HFFc6 (cell line): ENCODE data around the gene WDR5B. TPM values are rescaled to one million over a fixed set of nuclear protein-coding genes. Genes with fewer than 3 reads are reported as not detected.

ENCODE experiments used
- DNase-seq: peaks from one replicate; pipeline ENCODE4 v3.0.0-alpha.2; 2018
- H3K27ac Mint-ChIP-seq: 2 replicates; pipeline ENCODE4 v1.8.0; 2020; ENCODE audit warnings: mild to moderate bottlenecking, mixed read lengths
- H3K27me3 Mint-ChIP-seq: 2 replicates; pipeline ENCODE4 v1.8.0; 2021; ENCODE audit warnings: mild to moderate bottlenecking, moderate library complexity, mixed read lengths; ENCODE audit not compliant: insufficient read depth
- H3K36me3 Mint-ChIP-seq: 2 replicates; pipeline ENCODE4 v1.8.0; 2021; ENCODE audit warnings: low read depth, mixed read lengths
- H3K4me1 Mint-ChIP-seq: 2 replicates; pipeline ENCODE4 v1.8.0; 2020; ENCODE audit warnings: low read depth, mixed read lengths
- H3K4me3 Mint-ChIP-seq: 2 replicates; pipeline ENCODE4 v1.8.0; 2020; ENCODE audit warnings: mild to moderate bottlenecking, moderate library complexity, mixed read lengths
- H3K9me3 Mint-ChIP-seq: 2 replicates; pipeline ENCODE4 v1.8.0; 2020; ENCODE audit warnings: mild to moderate bottlenecking, mixed read lengths
- long read RNA-seq: library from polyadenylated mRNA; unstranded; transcript quantifications from one replicate; pipeline ENCODE4 v2.0.0, GENCODE V29; 2019
- total RNA-seq, 6 experiments: library from RNA; stranded (reverse); fragmentation: NEBNext Ultra II Directional; extraction: Animal tissue kit (Norgen Biotek cat#: 25700); gene quantifications; 2 replicates in 1 of 6; 3 replicates in 5 of 6; pipeline ENCODE4 v1.2.3, GENCODE V29; 2021
- TF ChIP-seq, protein P1 (sequence below): fragments of 200-600 bp; sonication (generic); IDR thresholded peaks from 2 replicates; pipeline ENCODE4 v1.5.0; 2021; ENCODE audit warnings: antibody characterized with exemption, mild to moderate bottlenecking

The WDR5B gene
- 1 to 10 TPM; 4.6 to 5.8 (median 5.4) TPM for total RNA-seq
- long read RNA-seq, transcript WDR5B-201 (1 exons, 3,720 nt): major isoform, 10 of 10 reads
- long read RNA-seq, partial matches to known transcripts: 0 of 10 reads
- long read RNA-seq, other reads (novel, unspliced or antisense): 0 of 10 reads

DNA sequence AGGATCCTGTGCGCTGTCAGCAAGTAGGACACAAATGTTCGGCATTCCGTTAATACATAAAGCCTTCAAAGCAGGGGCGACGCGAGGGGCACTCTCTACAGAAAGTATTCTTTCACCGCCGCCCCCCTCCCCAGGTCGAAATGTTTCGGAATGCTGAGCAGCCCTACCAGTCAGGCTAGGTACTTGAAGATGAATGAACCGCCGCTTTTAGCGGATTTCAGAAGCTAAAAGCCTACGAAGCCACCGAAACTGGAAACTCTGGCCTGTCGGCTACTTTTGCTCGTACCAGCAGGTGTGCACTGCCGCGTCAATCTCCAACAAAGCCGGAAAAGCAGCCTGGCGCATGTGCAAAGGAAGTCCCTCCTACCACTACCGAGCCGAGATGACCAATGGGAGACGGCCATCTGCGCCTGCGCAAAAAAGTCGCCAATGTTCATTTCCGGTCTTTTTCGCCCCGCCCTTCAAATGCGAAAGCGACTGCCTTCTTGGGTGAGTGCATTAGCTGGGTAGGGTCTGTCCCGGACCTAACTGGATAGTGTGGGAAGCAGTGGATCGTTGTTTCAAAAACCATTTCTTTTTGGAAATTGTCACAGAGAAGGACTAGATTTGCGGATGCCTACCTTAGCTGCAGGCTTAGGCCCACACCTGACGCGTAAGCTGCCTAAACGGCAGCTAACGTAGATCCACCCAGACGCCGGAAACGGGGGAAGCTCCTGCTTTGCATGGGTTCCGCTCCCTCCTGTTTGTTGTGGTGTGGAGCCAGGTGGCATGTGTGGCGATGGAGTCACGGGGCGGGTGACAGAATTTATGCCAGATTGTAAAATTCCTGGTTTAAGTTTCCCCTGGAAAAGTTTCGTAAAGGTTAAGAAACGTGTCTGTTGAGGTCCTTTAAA lies at the start of gene WDR5B:
Gene WDR5B (minus strand): TSS at position 301 of the 893 bp plus-strand sequence. CDS start 534 bp downstream, outside the sequence.
- peak within 1 kb of the TSS; percentile 98 for H3K27ac Mint-ChIP-seq
- H3K27me3 Mint-ChIP-seq: peaks cover 7% of the 10 kb centered on the region
- DNase-seq: peak; percentile 97
- peaks cover 27% of the 10 kb centered on the region for H3K36me3 Mint-ChIP-seq
- no peaks in the 10 kb centered on the region; the same call in 1 of the 2 replicates for H3K9me3 Mint-ChIP-seq
- H3K4me3 Mint-ChIP-seq: peak within 1 kb of the TSS; percentile 93
- H3K4me1 Mint-ChIP-seq: peaks cover 31% of the 10 kb centered on the region
- TF ChIP-seq, protein P1, sequence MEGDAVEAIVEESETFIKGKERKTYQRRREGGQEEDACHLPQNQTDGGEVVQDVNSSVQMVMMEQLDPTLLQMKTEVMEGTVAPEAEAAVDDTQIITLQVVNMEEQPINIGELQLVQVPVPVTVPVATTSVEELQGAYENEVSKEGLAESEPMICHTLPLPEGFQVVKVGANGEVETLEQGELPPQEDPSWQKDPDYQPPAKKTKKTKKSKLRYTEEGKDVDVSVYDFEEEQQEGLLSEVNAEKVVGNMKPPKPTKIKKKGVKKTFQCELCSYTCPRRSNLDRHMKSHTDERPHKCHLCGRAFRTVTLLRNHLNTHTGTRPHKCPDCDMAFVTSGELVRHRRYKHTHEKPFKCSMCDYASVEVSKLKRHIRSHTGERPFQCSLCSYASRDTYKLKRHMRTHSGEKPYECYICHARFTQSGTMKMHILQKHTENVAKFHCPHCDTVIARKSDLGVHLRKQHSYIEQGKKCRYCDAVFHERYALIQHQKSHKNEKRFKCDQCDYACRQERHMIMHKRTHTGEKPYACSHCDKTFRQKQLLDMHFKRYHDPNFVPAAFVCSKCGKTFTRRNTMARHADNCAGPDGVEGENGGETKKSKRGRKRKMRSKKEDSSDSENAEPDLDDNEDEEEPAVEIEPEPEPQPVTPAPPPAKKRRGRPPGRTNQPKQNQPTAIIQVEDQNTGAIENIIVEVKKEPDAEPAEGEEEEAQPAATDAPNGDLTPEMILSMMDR: peak; percentile 11; the same call in 1 of the 2 replicates

DNA sequence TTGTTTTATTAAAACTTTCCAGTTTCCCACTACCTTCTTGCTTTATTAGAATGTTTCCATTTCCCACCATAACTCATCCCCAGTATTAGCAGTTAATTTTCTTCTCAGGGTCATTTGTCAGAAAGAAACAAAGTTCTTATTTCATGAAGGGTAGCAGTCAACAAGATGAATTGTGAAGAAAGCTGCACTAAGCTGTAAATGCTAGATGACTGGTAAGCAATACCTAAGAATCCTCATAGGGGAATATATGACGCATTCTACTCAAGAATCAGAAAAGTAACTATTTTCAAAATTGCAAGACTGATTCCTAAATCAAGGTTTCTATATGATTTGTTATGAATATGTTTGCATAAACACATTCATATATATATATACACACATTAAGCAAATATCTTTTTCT lies 48.8 kb upstream of the WDR5B start:
- H3K36me3 Mint-ChIP-seq: peaks cover 11% of the 10 kb centered on the region
- TF ChIP-seq, protein P1: no peak
- H3K27me3 Mint-ChIP-seq: peaks cover 1% of the 10 kb centered on the region; the same call in 1 of the 2 replicates
- no peak for DNase-seq
- no peaks in the 10 kb centered on the region for H3K9me3 Mint-ChIP-seq
- H3K4me3 Mint-ChIP-seq: no peak overlapping the region
- H3K27ac Mint-ChIP-seq: no peak overlapping the region
- H3K4me1 Mint-ChIP-seq: peaks cover 12% of the 10 kb centered on the region

GRCh38 chr3:122462406-122462805 lies 46.5 kb upstream of the WDR5B start:
- peaks cover 24% of the 10 kb centered on the region for H3K36me3 Mint-ChIP-seq
- no peaks in the 10 kb centered on the region; the same call in 1 of the 2 replicates for H3K4me1 Mint-ChIP-seq
- no peaks in the 10 kb centered on the region for H3K9me3 Mint-ChIP-seq
- no peaks in the 10 kb centered on the region for H3K27me3 Mint-ChIP-seq
- H3K4me3 Mint-ChIP-seq: no peak overlapping the region
- no peak for DNase-seq
- TF ChIP-seq, protein P1: no peak
- H3K27ac Mint-ChIP-seq: no peak overlapping the region

- DNase-seq: no peak
- Mint-ChIP-seq H3K27ac (no peak overlapping the region), H3K4me3 (no peak overlapping the region), H3K27me3 (no peaks in the 10 kb centered on the region), H3K36me3 (peaks cover 21% of the 10 kb centered on the region), H3K4me1 (no peaks in the 10 kb centered on the region; the same call in 1 of the 2 replicates), H3K9me3 (no peaks in the 10 kb centered on the region)
- TF ChIP-seq, protein P1: no peak
Observed at GRCh38 chr3:122461806-122462205, 45.9 kb upstream of the WDR5B start.

- Mint-ChIP-seq H3K36me3 (peaks cover 21% of the 10 kb centered on the region), H3K4me1 (no peaks in the 10 kb centered on the region; the same call in 1 of the 2 replicates), H3K4me3 (no peak overlapping the region), H3K27me3 (no peaks in the 10 kb centered on the region), H3K27ac (peak overlapping the region; percentile 18; the same call in 1 of the 2 replicates), H3K9me3 (no peaks in the 10 kb centered on the region)
- peak; percentile 63 for DNase-seq
- TF ChIP-seq, protein P1: peak; percentile 80
Observed at GRCh38 chr3:122458992-122459391, 43.1 kb upstream of the WDR5B start.
